Nephron (organoid): ENCODE results near the gene GLRA3.
"Not testable (repeated sequence)": the region's sequence is repeated elsewhere in the genome, so short reads cannot be mapped to it uniquely, and the experiment has no call there.

Experiments
- H3K27ac Mint-ChIP-seq, 3 experiments: 2 replicates each; pipeline ENCODE4 v1.8.0; 2020; ENCODE audit warnings: mixed read lengths in 3 of 3, mild to moderate bottlenecking in 2 of 3, moderate library complexity in 1 of 3
- H3K27me3 Mint-ChIP-seq: 2 replicates; pipeline ENCODE4 v1.8.0; 2021; ENCODE audit warnings: low read depth, mild to moderate bottlenecking, moderate library complexity, mixed read lengths
- H3K36me3 Mint-ChIP-seq: 2 replicates; pipeline ENCODE4 v1.8.0; 2020; ENCODE audit warnings: low read depth, mixed read lengths
- H3K4me1 Mint-ChIP-seq: 2 replicates; pipeline ENCODE4 v1.8.0; 2020; ENCODE audit warnings: mixed read lengths
- H3K4me3 Mint-ChIP-seq, 3 experiments: 2 replicates each; pipeline ENCODE4 v1.8.0; 2020; ENCODE audit warnings: mild to moderate bottlenecking in 3 of 3, mixed read lengths in 3 of 3, moderate library complexity in 2 of 3
- H3K9me3 Mint-ChIP-seq: 2 replicates; pipeline ENCODE4 v1.8.0; 2020; ENCODE audit warnings: mixed read lengths
- CTCF ChIP-seq, 3 experiments: fragments of 200-600 bp; sonication (generic); IDR thresholded peaks; one replicate each; pipeline ENCODE4 v1.5.0; 2021; ENCODE audit warnings: antibody characterized with exemption in 3 of 3; ENCODE audit not compliant: unreplicated experiment in 3 of 3

GLRA3 gene

GRCh38 chr4:174697896-174698295, 131.2 kb downstream of the GLRA3 start:
- Mint-ChIP-seq H3K36me3 (no peaks in the 10 kb centered on the region), H3K27ac (peak overlapping the region in 2 of 3 experiments; percentile 8 to 88), H3K4me1 (no peaks in the 10 kb centered on the region), H3K9me3 (peaks cover 5% of the 10 kb centered on the region), H3K4me3 (no peak overlapping the region), H3K27me3 (no peaks in the 10 kb centered on the region)
- TF ChIP-seq CTCF (IDR thresholded peaks at IDR 0.05; ENCODE audit: unreplicated experiment in 3 of 3), result no peak

- no peak overlapping the region for H3K4me3 Mint-ChIP-seq
Observed at GRCh38 chr4:174697202-174697601, 131.8 kb downstream of the GLRA3 start.

GRCh38 chr4:174696657-174697056, 132.4 kb downstream of the GLRA3 start:
- TF ChIP-seq CTCF (IDR thresholded peaks at IDR 0.05; ENCODE audit: unreplicated experiment in 3 of 3), result no peak
- Mint-ChIP-seq H3K4me1 (no peaks in the 10 kb centered on the region), H3K27ac (peak overlapping the region in 2 of 3 experiments; percentile 33 to 88), H3K4me3 (no peak overlapping the region), H3K36me3 (no peaks in the 10 kb centered on the region), H3K27me3 (no peaks in the 10 kb centered on the region), H3K9me3 (peaks cover 5% of the 10 kb centered on the region)

More at GRCh38 chr4:174697202-174697601, 131.8 kb downstream of the GLRA3 start:
- Mint-ChIP-seq H3K36me3 (no peaks in the 10 kb centered on the region), H3K4me1 (no peaks in the 10 kb centered on the region), H3K27me3 (no peaks in the 10 kb centered on the region), H3K27ac (peak overlapping the region; percentile 33 to 88 (median 45)), H3K9me3 (peaks cover 5% of the 10 kb centered on the region)
- TF ChIP-seq CTCF (IDR thresholded peaks at IDR 0.05; ENCODE audit: unreplicated experiment in 3 of 3), result no peak

- H3K9me3 Mint-ChIP-seq, result peaks cover 17% of the 10 kb centered on the region
- H3K36me3 Mint-ChIP-seq, H3K27me3 Mint-ChIP-seq, H3K4me3 Mint-ChIP-seq, H3K4me1 Mint-ChIP-seq, H3K27ac Mint-ChIP-seq: not testable (repeated sequence)
Observed at GRCh38 chr4:174691876-174692275, 137.2 kb downstream of the GLRA3 start.

- no peak overlapping the region for H3K27ac Mint-ChIP-seq
- peaks cover 17% of the 10 kb centered on the region for H3K9me3 Mint-ChIP-seq
- no peaks in the 10 kb centered on the region for H3K27me3 Mint-ChIP-seq
- H3K4me3 Mint-ChIP-seq, result no peak overlapping the region
- no peak for TF ChIP-seq CTCF (IDR thresholded peaks at IDR 0.05; ENCODE audit: unreplicated experiment in 3 of 3)
- H3K36me3 Mint-ChIP-seq, result no peaks in the 10 kb centered on the region
- no peaks in the 10 kb centered on the region for H3K4me1 Mint-ChIP-seq
Observed at GRCh38 chr4:174690665-174691064, 138.4 kb downstream of the GLRA3 start.

- Mint-ChIP-seq H3K4me3 (no peak overlapping the region), H3K4me1 (no peaks in the 10 kb centered on the region), H3K36me3 (no peaks in the 10 kb centered on the region), H3K27ac (no peak overlapping the region), H3K9me3 (peaks cover 17% of the 10 kb centered on the region), H3K27me3 (no peaks in the 10 kb centered on the region)
- no peak for TF ChIP-seq CTCF (IDR thresholded peaks at IDR 0.05; ENCODE audit: unreplicated experiment in 3 of 3)
Observed at GRCh38 chr4:174689618-174690017, 139.4 kb downstream of the GLRA3 start.
